Kidney epithelial cell (primary cell): ENCODE data around the gene IL17RD. TPM values are rescaled to one million over a fixed set of nuclear protein-coding genes. Genes with fewer than 3 reads are reported as not detected.
A peak's percentile ranks its signal among the peaks of the same experiment; 100 is the strongest.

ENCODE experiments used
- DNase-seq: peaks from one replicate; pipeline ENCODE4 v3.0.0-alpha.2; 2010; ENCODE audit warnings: low read depth
- H3K27me3 ChIP-seq: 2 replicates; pipeline ENCODE4 v1.6.0; 2011; ENCODE audit warnings: low read length; ENCODE audit not compliant: control insufficient read depth, insufficient read depth
- H3K36me3 ChIP-seq: 2 replicates; pipeline ENCODE4 v1.5.1; 2011; ENCODE audit warnings: low read length; ENCODE audit not compliant: control insufficient read depth, insufficient read depth
- H3K4me3 ChIP-seq: 2 replicates; pipeline ENCODE4 v1.5.1; 2011; ENCODE audit warnings: low read depth, mild to moderate bottlenecking, control low read depth, low read length
- total RNA-seq: library from RNA; depleted of rRNA; stranded (reverse); fragments of >200 nt; gene quantifications from 2 replicates; pipeline ENCODE4 v1.2.3, GENCODE V29; 2015
- TF ChIP-seq, protein P1 (sequence below): IDR thresholded peaks from 2 replicates; pipeline ENCODE4 v1.5.1; 2011; ENCODE audit warnings: mild to moderate bottlenecking, moderate library complexity, low read length, control low read depth, inconsistent platforms; ENCODE audit not compliant: insufficient read depth, poor library complexity, severe bottlenecking

The IL17RD gene
- total RNA-seq, 1 donor from 2014 or later, result 25.7 TPM

- DNase-seq, result no peak
- no peak overlapping the region for H3K4me3 ChIP-seq
- TF ChIP-seq, protein P1, sequence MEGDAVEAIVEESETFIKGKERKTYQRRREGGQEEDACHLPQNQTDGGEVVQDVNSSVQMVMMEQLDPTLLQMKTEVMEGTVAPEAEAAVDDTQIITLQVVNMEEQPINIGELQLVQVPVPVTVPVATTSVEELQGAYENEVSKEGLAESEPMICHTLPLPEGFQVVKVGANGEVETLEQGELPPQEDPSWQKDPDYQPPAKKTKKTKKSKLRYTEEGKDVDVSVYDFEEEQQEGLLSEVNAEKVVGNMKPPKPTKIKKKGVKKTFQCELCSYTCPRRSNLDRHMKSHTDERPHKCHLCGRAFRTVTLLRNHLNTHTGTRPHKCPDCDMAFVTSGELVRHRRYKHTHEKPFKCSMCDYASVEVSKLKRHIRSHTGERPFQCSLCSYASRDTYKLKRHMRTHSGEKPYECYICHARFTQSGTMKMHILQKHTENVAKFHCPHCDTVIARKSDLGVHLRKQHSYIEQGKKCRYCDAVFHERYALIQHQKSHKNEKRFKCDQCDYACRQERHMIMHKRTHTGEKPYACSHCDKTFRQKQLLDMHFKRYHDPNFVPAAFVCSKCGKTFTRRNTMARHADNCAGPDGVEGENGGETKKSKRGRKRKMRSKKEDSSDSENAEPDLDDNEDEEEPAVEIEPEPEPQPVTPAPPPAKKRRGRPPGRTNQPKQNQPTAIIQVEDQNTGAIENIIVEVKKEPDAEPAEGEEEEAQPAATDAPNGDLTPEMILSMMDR, result peak; percentile 9
- H3K36me3 ChIP-seq, result no peaks in the 10 kb centered on the region
- H3K27me3 ChIP-seq, result no peaks in the 10 kb centered on the region
Measured at GRCh38 chr3:57132674-57133073, 32.5 kb downstream of the IL17RD start.

GRCh38 chr3:57131210-57131588 lies 34.0 kb downstream of the IL17RD start:
- no peaks in the 10 kb centered on the region for H3K36me3 ChIP-seq
- no peaks in the 10 kb centered on the region for H3K27me3 ChIP-seq
- TF ChIP-seq, protein P1, result no peak
- no peak overlapping the region for H3K4me3 ChIP-seq
- no peak for DNase-seq

DNA sequence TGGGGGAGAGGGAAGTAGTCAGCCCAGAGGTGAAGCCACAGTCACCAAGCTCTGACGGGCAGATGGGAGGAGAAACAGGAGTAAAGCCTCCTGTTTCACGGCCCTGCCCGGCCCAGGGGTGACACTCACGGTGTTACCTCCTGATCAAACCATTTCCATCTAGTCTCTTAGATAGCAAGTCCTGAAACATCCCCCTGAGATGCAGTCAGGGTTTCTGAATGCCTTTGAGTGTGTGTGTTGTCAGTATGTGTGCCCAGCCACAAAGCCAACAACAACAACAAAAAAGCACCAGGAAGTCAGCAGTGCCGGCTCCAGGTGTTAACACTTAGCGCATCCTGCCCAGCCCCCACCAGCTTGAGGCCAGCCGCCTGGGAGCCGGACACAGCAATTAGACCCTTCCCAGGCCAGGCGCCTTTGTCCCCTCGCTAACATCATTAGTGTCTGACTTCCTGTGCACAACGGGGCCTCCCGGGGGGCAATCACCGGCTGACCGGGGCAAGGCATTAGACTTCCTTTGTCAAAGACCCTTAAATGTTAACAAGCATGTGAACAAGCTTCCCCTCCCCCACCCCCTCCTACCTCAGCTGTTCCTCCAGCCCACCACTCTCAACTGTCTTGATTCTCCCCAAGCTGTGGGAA lies 34.5 kb downstream of the IL17RD start:
- no peak for DNase-seq
- Histone ChIP-seq H3K36me3 (no peaks in the 10 kb centered on the region), H3K27me3 (no peaks in the 10 kb centered on the region), H3K4me3 (no peak overlapping the region)
- TF ChIP-seq, protein P1, result no peak

- TF ChIP-seq, protein P1, result no peak
- Histone ChIP-seq H3K4me3 (no peak overlapping the region), H3K36me3 (no peaks in the 10 kb centered on the region), H3K27me3 (no peaks in the 10 kb centered on the region)
- no peak for DNase-seq
Measured at GRCh38 chr3:57128826-57129667, 36.1 kb downstream of the IL17RD start.

DNA sequence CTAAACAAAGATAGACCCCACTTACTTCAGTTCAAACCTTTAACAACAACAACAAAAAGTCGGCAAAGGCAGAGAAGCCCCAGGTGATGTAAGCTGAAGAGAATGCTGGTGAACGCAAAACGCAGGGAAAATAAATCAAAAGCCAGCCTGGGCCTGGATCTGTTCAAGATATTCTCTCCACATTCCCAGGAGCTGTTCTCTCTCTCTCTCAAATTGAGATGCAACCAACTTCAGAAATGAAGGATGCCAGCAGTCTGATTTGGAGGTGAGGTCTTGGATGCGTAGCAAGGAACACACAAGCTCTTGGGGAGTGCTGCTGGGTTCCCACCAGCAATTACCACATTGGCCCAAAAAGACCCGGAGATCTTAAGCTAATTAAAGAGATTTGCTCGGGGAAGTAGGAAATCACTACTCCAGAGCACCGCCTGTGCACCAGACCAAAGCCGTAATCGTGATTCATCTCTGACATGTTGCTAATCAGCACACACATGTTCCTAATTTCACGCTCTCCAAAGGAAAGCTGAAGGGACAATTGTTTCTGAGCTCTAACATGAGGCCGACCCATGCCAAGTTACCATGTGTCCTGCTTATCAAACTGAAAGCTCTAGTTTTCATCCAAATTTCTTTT lies 37.1 kb downstream of the IL17RD start:
- H3K4me3 ChIP-seq, result no peak overlapping the region
- no peaks in the 10 kb centered on the region for H3K36me3 ChIP-seq
- DNase-seq, result peak; percentile 49
- H3K27me3 ChIP-seq, result no peaks in the 10 kb centered on the region
- TF ChIP-seq, protein P1, result no peak
